Right cardiac atrium (tissue), 5 donors: Measurements from ENCODE around the gene ZNF407. TPM values are rescaled to one million over a fixed set of nuclear protein-coding genes. Genes with fewer than 3 reads are reported as not detected.

Experiments
- ATAC-seq, 2 donors: fragments of 200-7000 bp; cut with Tn5 transposase; one replicate each; pipeline versions ENCODE4 v1.8.0 to v1.9.1; 2020; ENCODE audit warnings: moderate library complexity in 2 of 2, mild to moderate bottlenecking in 1 of 2
- DNase-seq, 3 donors: peaks; one replicate each; pipeline ENCODE4 v3.0.0-alpha.2; 2020
- H3K27ac ChIP-seq: one replicate; pipeline ENCODE4 v1.5.1; 2013; ENCODE audit warnings: mild to moderate bottlenecking, low read length, control low read depth, moderate library complexity
- H3K27me3 ChIP-seq: one replicate; pipeline ENCODE4 v1.6.1; 2013; ENCODE audit not compliant: control insufficient read depth, insufficient read depth
- H3K4me1 ChIP-seq: one replicate; pipeline ENCODE4 v1.6.1; 2013; ENCODE audit warnings: low read length; ENCODE audit not compliant: control insufficient read depth, insufficient read depth
- H3K4me3 ChIP-seq: one replicate; pipeline ENCODE4 v1.5.1; 2013; ENCODE audit warnings: low read length, control low read depth
- H3K9me3 ChIP-seq: one replicate; pipeline ENCODE4 v1.6.1; 2013; ENCODE audit warnings: low read length; ENCODE audit not compliant: control insufficient read depth
- WGBS: extraction: QIAGEN DNeasy Blood & Tissue Kit; methylation state at CpG from one replicate; pipeline ENCODE4 v1.1.7; 2013; 5-methylcytosine and 5-hydroxymethylcytosine counted together
- intact Hi-C, 4 donors: fragments of 100-400 bp; cut with DNase I; formaldehyde crosslinking; loops; one replicate each; pipeline versions ENCODE4 v1.11.0 to v1.14.0; 2022 to 2023
- polyA plus RNA-seq: library from polyadenylated mRNA; stranded (reverse); fragments of 200-250 nt; gene quantifications from one replicate; pipeline ENCODE4 v1.2.3, GENCODE V29; 2013
- total RNA-seq, 4 donors: library from RNA; stranded (reverse); fragmentation: NEBNext Ultra II Directional; extraction: Animal tissue kit (Norgen Biotek cat#: 25700); gene quantifications; one replicate each; pipeline ENCODE4 v1.2.1, GENCODE V29; 2021
- donor health status: healthy with polysubstance abuse.
- donor health status: DM: no; HTN: yes; CAD: no.
- donor health status: DM: no; HTN: no; CAD: no.
- donor health status: DM: no; HTN: yes; CAD: no; lungs with severe emphysema.
- donor health status: DM: yes; HTN: yes; CAD: no.

Gene ZNF407
- total and polyA plus RNA-seq, 5 donors: 3.8 to 14.7 (median 12.7) TPM

DNA sequence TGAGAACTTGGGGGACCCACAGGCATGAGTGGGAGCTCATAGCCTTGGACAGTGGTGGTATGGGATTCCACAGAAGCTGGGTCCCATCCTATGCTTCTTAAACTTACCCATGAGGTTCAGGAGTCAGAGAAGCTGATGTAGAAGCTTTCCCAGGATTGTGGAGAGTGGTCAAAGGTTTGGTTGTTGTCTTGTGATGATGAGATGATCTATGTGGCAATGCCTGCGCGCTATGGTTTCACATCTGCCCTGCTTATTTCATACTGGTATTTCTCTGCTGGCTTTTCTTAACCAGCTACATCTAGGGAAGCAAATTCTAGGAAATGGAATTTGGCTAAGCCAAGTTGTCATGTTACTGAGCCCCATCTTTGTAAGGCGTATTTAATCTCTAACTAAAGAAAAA, 168.6 kb downstream of the ZNF407 start:
- Histone ChIP-seq H3K27ac (no peak overlapping the region), H3K4me3 (no peak overlapping the region), H3K9me3 (no peaks in the 10 kb centered on the region), H3K4me1 (no peaks in the 10 kb centered on the region), H3K27me3 (no peaks in the 10 kb centered on the region)
- no peak for DNase-seq
- 91% methylated on average over 3 of the region's 3 CpGs for WGBS
- ATAC-seq: no peak
- intact Hi-C loops: no loop called here

DNA sequence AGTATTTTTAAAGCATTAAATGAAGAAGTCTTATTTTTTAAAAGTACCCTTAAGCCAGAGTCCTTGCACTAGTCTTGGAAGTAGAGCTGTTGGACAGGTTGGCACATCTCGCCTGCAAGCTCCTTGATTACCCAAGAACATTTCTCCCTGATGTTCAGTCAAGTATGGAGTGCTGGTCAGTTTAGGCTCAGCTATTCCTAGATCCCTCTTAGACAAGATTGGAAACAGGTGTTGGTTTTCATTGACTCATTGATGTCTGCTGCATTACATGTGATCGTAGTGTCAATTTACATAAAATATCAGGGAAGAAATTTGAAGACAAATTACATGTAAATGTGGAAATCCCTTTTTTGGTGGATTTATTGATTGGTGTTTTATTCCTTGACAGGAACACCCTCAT, 170.4 kb downstream of the ZNF407 start:
- H3K9me3 ChIP-seq: no peaks in the 10 kb centered on the region
- ATAC-seq (no peak), DNase-seq (no peak)
- intact Hi-C loops: no loop called here
- H3K4me1 ChIP-seq: no peaks in the 10 kb centered on the region
- WGBS: 98% methylated on average over 2 of the region's 2 CpGs
- H3K27me3 ChIP-seq: no peaks in the 10 kb centered on the region
- no peak overlapping the region for H3K4me3 ChIP-seq
- H3K27ac ChIP-seq: no peak overlapping the region

- H3K4me1 ChIP-seq: no peaks in the 10 kb centered on the region
- no peak for ATAC-seq
- intact Hi-C loops: no loop called here
Observed at GRCh38 chr18:74773171-74773624, 175.5 kb downstream of the ZNF407 start.

GRCh38 chr18:74774486-74774885, 176.8 kb downstream of the ZNF407 start:
- DNase-seq (no peak), ATAC-seq (no peak)
- WGBS: 95% methylated on average over 5 of the region's 5 CpGs
- Histone ChIP-seq H3K4me3 (no peak overlapping the region), H3K4me1 (no peaks in the 10 kb centered on the region), H3K9me3 (no peaks in the 10 kb centered on the region), H3K27me3 (no peaks in the 10 kb centered on the region), H3K27ac (no peak overlapping the region)
- intact Hi-C loops: no loop called here

More at GRCh38 chr18:74773171-74773624, 175.5 kb downstream of the ZNF407 start:
- Histone ChIP-seq H3K4me3 (no peak overlapping the region), H3K27me3 (no peaks in the 10 kb centered on the region), H3K9me3 (no peaks in the 10 kb centered on the region), H3K27ac (no peak overlapping the region)
- WGBS: 94% methylated on average over 3 of the region's 3 CpGs
- DNase-seq: no peak

- H3K4me3 ChIP-seq: no peak overlapping the region
- H3K27me3 ChIP-seq: no peaks in the 10 kb centered on the region
- DNase-seq (no peak), ATAC-seq (no peak)
- H3K27ac ChIP-seq: no peak overlapping the region
- H3K4me1 ChIP-seq: no peaks in the 10 kb centered on the region
- intact Hi-C loops: no loop called here
- H3K9me3 ChIP-seq: no peaks in the 10 kb centered on the region
- WGBS: 87% methylated on average over 3 of the region's 3 CpGs
Observed at GRCh38 chr18:74775239-74775638, 177.6 kb downstream of the ZNF407 start.

GRCh38 chr18:74778191-74778847, 180.6 kb downstream of the ZNF407 start:
- Histone ChIP-seq H3K27me3 (no peaks in the 10 kb centered on the region), H3K4me1 (no peaks in the 10 kb centered on the region), H3K4me3 (no peak overlapping the region), H3K27ac (no peak overlapping the region), H3K9me3 (no peaks in the 10 kb centered on the region)
- 78% methylated on average over 6 of the region's 6 CpGs for WGBS
- intact Hi-C loops: no loop called here
- no peak for ATAC-seq
- DNase-seq: no peak

GRCh38 chr18:74784752-74785151, 187.1 kb downstream of the ZNF407 start:
- H3K9me3 ChIP-seq: no peaks in the 10 kb centered on the region
- no peak for DNase-seq
- 63% methylated on average over 6 of the region's 6 CpGs for WGBS
- no peaks in the 10 kb centered on the region for H3K27me3 ChIP-seq
- no peak for ATAC-seq
- intact Hi-C loops: no loop called here
- H3K4me1 ChIP-seq: peaks cover 2% of the 10 kb centered on the region
- H3K4me3 ChIP-seq: no peak overlapping the region
- no peak overlapping the region for H3K27ac ChIP-seq

GRCh38 chr18:74785632-74786031, 188.0 kb downstream of the ZNF407 start:
- DNase-seq (no peak), ATAC-seq (no peak)
- H3K27me3 ChIP-seq: no peaks in the 10 kb centered on the region
- H3K4me1 ChIP-seq: peaks cover 2% of the 10 kb centered on the region
- no peak overlapping the region for H3K4me3 ChIP-seq
- WGBS: 94% methylated on average over 6 of the region's 6 CpGs
- no peak overlapping the region for H3K27ac ChIP-seq
- intact Hi-C loops: no loop called here
- H3K9me3 ChIP-seq: no peaks in the 10 kb centered on the region

GRCh38 chr18:74788657-74789056, 191.0 kb downstream of the ZNF407 start:
- Histone ChIP-seq H3K27ac (no peak overlapping the region), H3K27me3 (no peaks in the 10 kb centered on the region), H3K4me3 (no peak overlapping the region), H3K9me3 (no peaks in the 10 kb centered on the region), H3K4me1 (peaks cover 2% of the 10 kb centered on the region)
- DNase-seq (no peak), ATAC-seq (no peak)
- intact Hi-C loops: no loop called here
- WGBS: 48% methylated on average over 2 of the region's 2 CpGs

DNA sequence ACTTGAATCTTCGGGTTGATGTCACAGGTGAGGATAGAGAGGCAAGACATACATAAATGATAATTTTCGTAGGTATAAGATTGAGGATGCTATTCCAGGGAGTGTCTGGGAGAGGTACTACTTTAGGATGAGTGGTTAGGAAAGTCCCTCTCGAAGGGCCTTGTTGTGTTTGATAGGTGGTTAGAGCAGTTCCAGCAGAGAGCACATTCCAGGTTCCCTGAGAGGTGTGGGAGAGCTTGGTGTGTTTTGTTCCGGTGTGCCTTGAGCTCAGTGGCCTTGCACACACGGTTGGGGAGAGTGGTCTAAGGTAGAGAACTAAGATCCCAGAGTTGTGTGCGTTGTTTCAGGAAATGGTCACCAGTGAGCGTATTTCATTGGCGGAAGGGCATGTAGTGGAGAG, 191.4 kb downstream of the ZNF407 start:
- Histone ChIP-seq H3K4me3 (no peak overlapping the region), H3K4me1 (peaks cover 2% of the 10 kb centered on the region), H3K27me3 (no peaks in the 10 kb centered on the region), H3K9me3 (no peaks in the 10 kb centered on the region), H3K27ac (no peak overlapping the region)
- WGBS: 94% methylated on average over 8 of the region's 8 CpGs
- intact Hi-C loops: no loop called here
- ATAC-seq (no peak), DNase-seq (no peak)

GRCh38 chr18:74790451-74790850, 192.8 kb downstream of the ZNF407 start:
- ATAC-seq (no peak), DNase-seq (no peak)
- H3K4me3 ChIP-seq: no peak overlapping the region
- no peaks in the 10 kb centered on the region for H3K9me3 ChIP-seq
- H3K27me3 ChIP-seq: no peaks in the 10 kb centered on the region
- intact Hi-C loops: no loop called here
- H3K4me1 ChIP-seq: no peaks in the 10 kb centered on the region
- WGBS: 84% methylated on average over 1 of the region's 1 CpG
- no peak overlapping the region for H3K27ac ChIP-seq
